Measurements from ENCODE around the gene KCND3. TPM values are rescaled to one million over a fixed set of nuclear protein-coding genes. Genes with fewer than 3 reads are reported as not detected.

Gene KCND3
- total RNA-seq, 1 experiment from 2014 or later = 0.15 TPM

DNA sequence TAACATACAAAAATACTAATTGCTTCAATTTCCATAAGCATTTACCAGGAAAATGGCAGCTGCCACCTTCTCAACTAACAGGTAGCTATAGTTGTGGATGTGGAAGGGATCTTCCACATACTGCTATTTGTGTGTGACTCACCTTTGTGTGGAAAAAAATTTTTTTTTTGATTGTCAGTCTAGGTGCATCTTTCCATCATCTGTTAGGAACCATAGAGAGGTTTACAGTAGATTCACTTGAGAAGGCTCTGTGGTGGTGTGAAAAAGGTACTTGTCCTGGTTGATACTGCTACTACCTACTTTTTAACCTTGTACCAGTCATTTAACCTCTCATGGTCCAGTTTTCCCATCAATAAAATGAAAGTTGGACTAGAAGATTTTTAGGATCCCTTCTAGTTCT, 220.8 kb downstream of the KCND3 start:
- Histone ChIP-seq H3K14ac (ENCODE audit: insufficient read depth, low read length) (no peak overlapping the region), H2BK20ac (ENCODE audit: low read depth, low read length, poor library complexity, severe bottlenecking) (no peak overlapping the region), H3K56ac (ENCODE audit: insufficient read length, low read depth, low read length) (no peak overlapping the region), H3K9me3 (ENCODE audit: control insufficient read depth, low read depth, low read length) (no peaks in the 10 kb centered on the region), H3K27me3 (ENCODE audit: insufficient read depth, low read length) (no peaks in the 10 kb centered on the region; the same call in 1 of the 2 replicates), H2BK120ac (ENCODE audit: low read depth, low read length, poor library complexity, severe bottlenecking) (no peak overlapping the region), H3K79me2 (ENCODE audit: insufficient read depth, low read length) (no peaks in the 10 kb centered on the region), H3K4ac (ENCODE audit: low read depth, low read length) (no peak overlapping the region), H3K18ac (ENCODE audit: insufficient read length, low read depth, low read length) (no peak overlapping the region), H3T11ph (ENCODE audit: low read length) (no peak overlapping the region), H4K91ac (ENCODE audit: insufficient read length, low read depth, low read length) (no peak overlapping the region), H4K20me1 (ENCODE audit: control insufficient read depth, insufficient read depth, insufficient read length) (no peaks in the 10 kb centered on the region), H3K9ac (ENCODE audit: extremely low read depth, insufficient read length, low read length) (no peak overlapping the region), H3K4me1 (ENCODE audit: insufficient read depth, low read length) (no peaks in the 10 kb centered on the region), H2AFZ (ENCODE audit: low read length) (no peak overlapping the region), H4K8ac (replicated peaks; ENCODE audit: insufficient read length, low read depth, low read length) (no peak overlapping the region), H3K27ac (ENCODE audit: insufficient read length, low read depth, low read length) (no peak overlapping the region), H2BK15ac (ENCODE audit: low read depth, low read length) (no peak overlapping the region), H4K5ac (ENCODE audit: insufficient read length, low read depth, low read length) (no peak overlapping the region), H2BK5ac (ENCODE audit: insufficient read length, low read length) (no peak overlapping the region), H3K23me2 (ENCODE audit: insufficient read length, low read depth, low read length, poor library complexity, severe bottlenecking) (no peaks in the 10 kb centered on the region), H2BK12ac (ENCODE audit: insufficient read length, low read depth, low read length) (no peak overlapping the region), H2AK5ac (ENCODE audit: insufficient read length, low read length) (no peak overlapping the region), H3K79me1 (ENCODE audit: insufficient read depth, low read depth, low read length, poor library complexity, severe bottlenecking) (no peaks in the 10 kb centered on the region), H3K23ac (ENCODE audit: insufficient read length, low read depth, low read length) (no peak overlapping the region), H3K4me2 (ENCODE audit: insufficient read depth, insufficient read length, low read length) (no peak overlapping the region)
- Mint-ChIP-seq H3K9me3 (no peaks in the 10 kb centered on the region), H3K27ac (no peak overlapping the region), H3K4me3 (no peak overlapping the region), H3K36me3 (ENCODE audit: insufficient read depth in 1 of 3, low read depth in 3 of 3) (peaks cover 12 to 38% (median 37%) of the 10 kb centered on the region in 3 experiments; a peak in 5 of 7 replicates), H3K4me1 (no peaks in the 10 kb centered on the region), H3K27me3 (ENCODE audit: low read depth) (no peaks in the 10 kb centered on the region)
- DNase-seq = no peak
- TF ChIP-seq CTCF (conservative IDR thresholded peaks at IDR 0.05) = no peak

Measured in H9 (cell line).